Osteoblast (primary cell): ENCODE data around the gene RPGRIP1L. TPM values are rescaled to one million over a fixed set of nuclear protein-coding genes. Genes with fewer than 3 reads are reported as not detected.

Source experiments
- DNase-seq: peaks from one replicate; pipeline ENCODE4 v3.0.0; 2011; ENCODE audit warnings: low spot score, mixed read lengths; ENCODE audit not compliant: insufficient read length; ENCODE audit errors: missing footprints
- H2AFZ ChIP-seq: 2 replicates; pipeline ENCODE4 v1.6.0; 2011; ENCODE audit warnings: mild to moderate bottlenecking, low read length
- H3K27ac ChIP-seq: 2 replicates; pipeline ENCODE4 v1.5.1; 2011; ENCODE audit warnings: mild to moderate bottlenecking, low read depth, low read length, moderate library complexity
- H3K27me3 ChIP-seq: 2 replicates; pipeline ENCODE4 v1.6.0; 2012; ENCODE audit warnings: mild to moderate bottlenecking, control low read depth, inconsistent platforms, low read length, moderate library complexity; ENCODE audit not compliant: insufficient read depth
- H3K36me3 ChIP-seq: 2 replicates; pipeline ENCODE4 v1.5.1; 2011; ENCODE audit warnings: mild to moderate bottlenecking, low read length, control low read depth, moderate library complexity; ENCODE audit not compliant: insufficient read depth
- H3K4me1 ChIP-seq: 2 replicates; pipeline ENCODE4 v1.5.1; 2011; ENCODE audit warnings: mild to moderate bottlenecking, low read length, control low read depth, moderate library complexity; ENCODE audit not compliant: insufficient read depth
- H3K4me2 ChIP-seq: 2 replicates; pipeline ENCODE4 v1.6.0; 2011; ENCODE audit warnings: mild to moderate bottlenecking, low read length; ENCODE audit not compliant: insufficient read depth
- H3K4me3 ChIP-seq: fragments of 200-600 bp; sonication (generic); 3 replicates; pipeline ENCODE4 v1.5.1; 2012; ENCODE audit warnings: mild to moderate bottlenecking, low read length, inconsistent platforms; ENCODE audit not compliant: insufficient read depth
- H3K79me2 ChIP-seq: 2 replicates; pipeline ENCODE4 v1.6.0; 2012; ENCODE audit warnings: mild to moderate bottlenecking, low read length, control low read depth, inconsistent platforms; ENCODE audit not compliant: insufficient read depth
- H3K9me3 ChIP-seq: 2 replicates; pipeline ENCODE4 v1.5.1; 2011; ENCODE audit warnings: low read depth, low read length, control low read depth
- H4K20me1 ChIP-seq: 2 replicates; pipeline ENCODE4 v1.6.0; 2012; ENCODE audit warnings: mild to moderate bottlenecking, low read length, control low read depth; ENCODE audit not compliant: insufficient read depth
- total RNA-seq: library from RNA; depleted of rRNA; stranded (reverse); fragments of >200 nt; gene quantifications from 2 replicates; pipeline ENCODE4 v1.2.3, GENCODE V29; 2012
- TF ChIP-seq, protein P1 (sequence below): IDR thresholded peaks from 2 replicates; pipeline ENCODE4 v1.5.1; 2011; ENCODE audit warnings: mild to moderate bottlenecking, low read depth, low read length, moderate library complexity; ENCODE audit errors: extremely low read depth

The RPGRIP1L gene
- total RNA-seq, 1 donor = 14.1 TPM

DNA sequence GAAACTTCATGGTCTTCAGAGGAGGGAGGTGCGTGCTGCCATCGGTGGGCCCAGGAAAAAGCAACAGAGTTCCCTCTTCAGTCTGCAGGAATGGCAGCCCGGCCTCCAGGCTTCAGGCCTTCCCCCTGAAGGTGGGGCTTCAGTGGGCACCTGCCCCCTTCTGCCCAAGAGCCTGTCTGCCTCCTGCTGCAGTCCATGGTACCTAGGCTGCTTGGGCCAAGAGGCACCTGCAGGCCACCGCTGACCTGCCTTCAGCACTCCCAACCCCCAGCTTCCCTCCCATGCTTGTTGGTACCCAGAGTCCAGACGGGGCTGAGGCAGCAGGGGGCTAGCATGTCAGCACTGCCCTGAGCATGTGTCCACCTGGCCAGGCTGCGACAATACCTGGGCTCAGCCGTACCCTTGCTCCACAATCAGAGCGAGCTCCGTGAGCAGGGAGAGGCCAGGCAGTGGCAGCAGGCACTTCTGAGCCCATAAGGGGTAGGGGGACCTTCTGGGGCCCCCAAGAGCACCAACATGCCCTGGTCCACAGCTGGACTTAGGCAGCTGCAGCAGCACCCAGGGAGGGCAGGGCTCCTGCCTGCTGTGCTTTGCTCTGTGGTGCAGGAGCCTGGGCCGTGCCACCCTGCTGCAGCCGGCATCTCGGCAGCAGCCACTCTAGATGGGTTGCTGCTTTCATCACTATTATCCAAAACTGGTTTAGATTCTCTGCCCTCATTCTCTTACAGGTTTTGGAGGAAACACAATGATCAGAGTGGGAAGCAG lies 123.4 kb downstream of the RPGRIP1L start:
- no peaks in the 10 kb centered on the region for H3K9me3 ChIP-seq
- no peaks in the 10 kb centered on the region for H3K79me2 ChIP-seq
- no peak overlapping the region for H3K27ac ChIP-seq
- no peak for DNase-seq
- no peak overlapping the region for H3K4me2 ChIP-seq
- no peak overlapping the region for H2AFZ ChIP-seq
- no peaks in the 10 kb centered on the region for H4K20me1 ChIP-seq
- TF ChIP-seq, protein P1, sequence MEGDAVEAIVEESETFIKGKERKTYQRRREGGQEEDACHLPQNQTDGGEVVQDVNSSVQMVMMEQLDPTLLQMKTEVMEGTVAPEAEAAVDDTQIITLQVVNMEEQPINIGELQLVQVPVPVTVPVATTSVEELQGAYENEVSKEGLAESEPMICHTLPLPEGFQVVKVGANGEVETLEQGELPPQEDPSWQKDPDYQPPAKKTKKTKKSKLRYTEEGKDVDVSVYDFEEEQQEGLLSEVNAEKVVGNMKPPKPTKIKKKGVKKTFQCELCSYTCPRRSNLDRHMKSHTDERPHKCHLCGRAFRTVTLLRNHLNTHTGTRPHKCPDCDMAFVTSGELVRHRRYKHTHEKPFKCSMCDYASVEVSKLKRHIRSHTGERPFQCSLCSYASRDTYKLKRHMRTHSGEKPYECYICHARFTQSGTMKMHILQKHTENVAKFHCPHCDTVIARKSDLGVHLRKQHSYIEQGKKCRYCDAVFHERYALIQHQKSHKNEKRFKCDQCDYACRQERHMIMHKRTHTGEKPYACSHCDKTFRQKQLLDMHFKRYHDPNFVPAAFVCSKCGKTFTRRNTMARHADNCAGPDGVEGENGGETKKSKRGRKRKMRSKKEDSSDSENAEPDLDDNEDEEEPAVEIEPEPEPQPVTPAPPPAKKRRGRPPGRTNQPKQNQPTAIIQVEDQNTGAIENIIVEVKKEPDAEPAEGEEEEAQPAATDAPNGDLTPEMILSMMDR = no peak
- H3K4me1 ChIP-seq = no peaks in the 10 kb centered on the region
- no peak overlapping the region for H3K4me3 ChIP-seq
- no peaks in the 10 kb centered on the region for H3K27me3 ChIP-seq
- H3K36me3 ChIP-seq = no peaks in the 10 kb centered on the region

DNA sequence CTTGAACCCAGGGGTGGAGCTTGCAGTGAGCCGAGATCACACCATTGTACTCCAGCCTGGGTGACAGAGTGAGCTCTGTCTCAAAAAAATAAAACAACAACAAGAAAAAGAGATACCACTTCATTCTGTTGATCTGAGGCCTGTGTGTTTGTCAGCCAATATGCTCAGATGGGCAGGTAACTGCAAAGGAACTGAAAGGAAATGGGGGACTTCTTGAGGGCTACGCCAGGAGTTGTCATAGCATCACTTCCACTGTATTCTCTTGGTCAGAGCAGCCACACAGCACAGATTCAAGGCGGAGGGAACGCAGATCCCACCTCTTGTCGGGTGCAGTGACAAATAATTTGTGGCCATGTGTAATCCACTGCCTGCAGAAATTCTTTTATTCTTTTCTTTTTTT lies 126.8 kb downstream of the RPGRIP1L start:
- no peaks in the 10 kb centered on the region for H3K4me1 ChIP-seq
- no peaks in the 10 kb centered on the region for H3K79me2 ChIP-seq
- H3K27me3 ChIP-seq = no peaks in the 10 kb centered on the region
- H3K4me3 ChIP-seq = no peak overlapping the region
- H3K4me2 ChIP-seq = no peak overlapping the region
- no peaks in the 10 kb centered on the region for H4K20me1 ChIP-seq
- H2AFZ ChIP-seq = no peak overlapping the region
- TF ChIP-seq, protein P1 = no peak
- no peaks in the 10 kb centered on the region for H3K9me3 ChIP-seq
- H3K36me3 ChIP-seq = no peaks in the 10 kb centered on the region
- DNase-seq = no peak
- no peak overlapping the region for H3K27ac ChIP-seq

DNA sequence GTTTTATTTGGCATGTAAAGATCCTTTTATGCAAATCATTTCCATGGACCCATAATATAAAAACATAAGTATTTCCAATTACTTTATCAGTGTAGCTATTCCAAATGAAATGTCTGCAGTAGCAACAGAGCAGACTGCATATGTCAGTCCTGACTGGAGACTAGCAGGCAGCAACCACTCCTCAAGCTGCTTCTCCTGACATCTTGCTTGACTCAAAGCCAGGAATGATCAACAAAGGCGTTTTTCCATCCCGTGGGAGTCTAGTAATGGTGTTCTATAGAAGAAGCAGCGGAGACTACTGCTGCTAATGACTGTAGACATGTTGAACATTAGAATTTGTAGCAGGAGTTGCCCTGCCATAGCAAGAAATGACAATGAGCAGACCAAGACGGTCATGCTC lies 127.4 kb downstream of the RPGRIP1L start:
- Histone ChIP-seq H4K20me1 (no peaks in the 10 kb centered on the region), H3K4me3 (no peak overlapping the region), H3K9me3 (no peaks in the 10 kb centered on the region), H2AFZ (no peak overlapping the region), H3K79me2 (no peaks in the 10 kb centered on the region), H3K27me3 (no peaks in the 10 kb centered on the region), H3K4me1 (no peaks in the 10 kb centered on the region), H3K27ac (no peak overlapping the region), H3K4me2 (no peak overlapping the region), H3K36me3 (no peaks in the 10 kb centered on the region)
- DNase-seq = no peak
- TF ChIP-seq, protein P1 = no peak

DNA sequence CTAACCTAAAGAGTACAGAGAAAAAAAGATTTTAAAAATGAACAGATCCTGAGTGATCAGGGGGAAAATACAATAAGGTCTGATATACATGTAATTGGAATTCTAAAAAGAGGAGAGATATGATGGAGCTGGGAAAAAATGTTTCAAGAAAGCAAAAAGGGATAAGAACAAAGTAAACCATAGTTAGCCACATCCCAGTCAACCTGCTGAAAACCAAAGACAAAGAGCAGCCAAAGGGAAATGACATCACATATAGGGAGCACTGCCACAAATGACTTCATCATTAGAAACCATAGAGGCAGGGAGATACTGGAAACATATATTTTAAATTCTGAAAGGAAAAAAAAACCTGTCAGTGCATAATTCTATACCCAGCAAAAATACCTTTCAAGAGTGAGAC lies 131.9 kb downstream of the RPGRIP1L start:
- TF ChIP-seq, protein P1 = no peak
- Histone ChIP-seq H3K4me2 (no peak overlapping the region), H3K9me3 (no peaks in the 10 kb centered on the region), H4K20me1 (no peaks in the 10 kb centered on the region), H3K4me3 (no peak overlapping the region), H3K27me3 (peaks cover 7% of the 10 kb centered on the region), H3K36me3 (no peaks in the 10 kb centered on the region), H3K27ac (no peak overlapping the region), H2AFZ (no peak overlapping the region), H3K4me1 (no peaks in the 10 kb centered on the region), H3K79me2 (no peaks in the 10 kb centered on the region)
- no peak for DNase-seq
